CD4-positive, alpha-beta T cell treated with Interleukin-10 for 1 hour (primary cell): ENCODE measurements around the gene DLL1.
"Not testable (repeated sequence)": the region's sequence is repeated elsewhere in the genome, so short reads cannot be mapped to it uniquely, and the experiment has no call there.

Experiments
- DNase-seq: peaks from one replicate; pipeline ENCODE4 v3.0.0-alpha.2; 2020

The DLL1 gene

GRCh38 chr6:170267688-170268087 is 23.2 kb downstream of the DLL1 start:
- DNase-seq = no peak

DNA sequence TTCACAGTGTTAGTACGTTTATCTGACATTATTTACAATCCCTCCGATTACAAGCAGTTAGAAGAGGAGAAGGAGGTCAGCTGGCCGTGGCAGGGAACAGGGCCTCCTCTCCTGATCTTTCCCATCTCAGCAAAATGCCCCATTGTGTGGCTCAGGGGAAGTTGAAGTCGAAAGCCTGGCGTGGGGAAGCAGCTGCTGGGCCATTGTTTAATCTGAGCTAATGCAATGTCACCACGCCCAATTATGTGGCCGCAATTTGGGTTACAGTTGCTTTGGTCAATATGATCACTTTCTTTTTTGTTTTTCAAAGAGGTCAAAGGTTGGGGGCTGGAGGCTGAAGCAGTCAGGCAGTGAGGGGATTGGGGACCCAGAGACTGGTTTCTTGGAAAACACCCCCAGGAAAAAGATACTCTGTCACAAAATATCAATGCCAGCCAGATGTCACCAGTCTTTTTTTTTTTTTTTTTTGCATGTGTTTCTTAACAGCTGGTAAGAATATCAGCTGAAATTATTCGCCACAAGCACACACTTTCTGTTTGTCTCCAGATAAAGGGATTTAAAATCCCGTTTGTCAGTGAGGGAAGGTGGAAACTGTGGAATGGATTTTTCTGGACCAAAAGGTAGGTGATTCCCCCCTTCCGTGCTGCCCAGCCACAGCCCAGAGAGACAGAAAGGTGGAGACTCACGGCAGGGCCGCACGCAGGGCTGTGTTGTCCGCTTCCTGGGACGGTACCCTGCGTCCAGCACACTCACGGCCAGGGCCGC is 24.6 kb downstream of the DLL1 start:
- no peak for DNase-seq

DNA sequence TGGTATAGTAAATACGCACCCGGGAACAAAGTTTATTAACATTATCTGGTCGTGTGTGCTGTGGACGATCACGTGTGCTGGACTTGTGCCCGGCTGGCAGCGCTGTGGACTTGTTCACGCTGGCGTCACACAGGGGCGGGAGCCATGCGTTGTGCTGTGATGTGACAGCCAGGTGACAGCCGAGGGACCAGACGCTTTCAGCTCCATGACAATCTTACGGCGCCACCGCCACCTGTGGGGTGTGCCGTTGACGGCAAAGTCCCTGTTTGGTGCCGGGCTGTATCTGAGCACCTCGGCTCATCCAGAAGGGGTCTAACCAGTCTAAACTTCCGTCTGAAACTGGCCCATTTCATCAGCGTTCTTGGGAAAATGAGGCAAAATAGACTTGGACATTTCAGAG is 25.2 kb downstream of the DLL1 start:
- no peak for DNase-seq

DNA sequence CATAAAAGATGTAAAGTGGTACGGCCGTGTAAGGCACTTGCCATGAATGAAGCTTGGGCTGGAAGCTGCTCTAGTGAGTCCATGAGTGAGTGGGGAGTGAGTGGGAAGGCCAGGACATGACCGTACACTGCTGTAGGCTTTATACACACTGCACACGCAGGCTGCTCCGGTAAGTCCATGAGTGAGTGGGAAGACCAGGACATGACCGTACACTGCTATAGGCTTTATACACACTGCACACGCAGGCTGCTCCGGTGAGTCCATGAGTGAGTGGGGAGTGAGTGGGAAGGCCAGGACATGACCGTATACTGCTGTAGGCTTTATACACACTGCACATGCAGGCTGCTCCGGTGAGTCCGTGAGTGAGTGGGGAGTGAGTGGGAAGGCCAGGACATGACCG is 26.2 kb downstream of the DLL1 start:
- not testable (repeated sequence) for DNase-seq

DNA sequence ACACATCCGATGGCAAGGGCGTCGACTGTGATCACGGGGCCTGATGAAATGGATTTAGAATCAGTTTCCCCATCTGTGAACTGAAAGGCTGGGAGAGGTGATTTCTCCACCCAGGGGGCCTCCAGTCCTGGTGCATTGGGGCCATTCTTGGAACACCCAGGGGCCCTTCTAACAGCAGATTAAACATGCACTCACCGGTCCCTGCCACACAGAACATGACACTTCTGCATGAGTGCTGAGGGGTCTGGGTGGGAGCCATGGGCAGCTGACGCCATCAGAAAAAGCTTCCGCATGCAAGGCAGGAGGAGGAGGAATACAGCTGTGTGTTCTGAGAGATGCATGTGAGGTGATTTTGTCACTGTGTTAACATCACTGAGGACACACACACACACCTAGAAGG is 26.8 kb downstream of the DLL1 start:
- DNase-seq = no peak

GRCh38 chr6:170263410-170263809 is 27.5 kb downstream of the DLL1 start:
- DNase-seq = no peak

DNA sequence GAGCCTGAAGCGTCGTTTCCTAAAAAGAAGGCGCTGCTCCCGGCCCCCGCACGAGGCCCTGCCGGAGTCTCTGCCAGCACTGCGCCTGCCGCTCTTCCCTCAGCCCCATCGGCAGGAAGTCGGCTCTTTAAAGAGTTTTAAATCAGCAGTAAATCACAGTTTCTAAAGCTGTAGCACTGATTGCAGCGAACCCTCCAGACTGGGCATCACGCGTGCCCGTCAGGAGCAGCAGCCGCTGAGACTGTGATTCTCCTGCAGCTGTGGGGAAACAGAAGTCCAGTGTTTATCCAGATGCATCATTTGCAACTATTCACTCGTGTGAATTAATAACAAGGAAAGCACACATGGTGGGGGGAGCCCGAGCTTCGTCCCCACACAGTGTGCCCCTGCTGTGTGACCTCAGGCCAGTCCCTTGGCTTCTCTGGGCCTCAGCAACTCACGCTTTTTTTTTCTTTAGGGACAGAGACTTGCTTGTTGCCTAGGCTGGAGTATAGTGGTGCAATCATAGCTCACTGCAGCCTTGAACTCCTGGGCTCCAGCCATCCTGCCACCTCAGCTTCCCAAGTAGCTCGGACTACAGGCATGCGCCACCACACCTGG is 28.3 kb downstream of the DLL1 start:
- DNase-seq = no peak

- no peak for DNase-seq
Observed at GRCh38 chr6:170261643-170262488, 29.0 kb downstream of the DLL1 start.

- no peak for DNase-seq
Observed at GRCh38 chr6:170260686-170261085, 30.2 kb downstream of the DLL1 start.

- no peak for DNase-seq
Observed at GRCh38 chr6:170259278-170259677, 31.6 kb downstream of the DLL1 start.

GRCh38 chr6:170258407-170258806 is 32.5 kb downstream of the DLL1 start:
- DNase-seq = no peak

DNA sequence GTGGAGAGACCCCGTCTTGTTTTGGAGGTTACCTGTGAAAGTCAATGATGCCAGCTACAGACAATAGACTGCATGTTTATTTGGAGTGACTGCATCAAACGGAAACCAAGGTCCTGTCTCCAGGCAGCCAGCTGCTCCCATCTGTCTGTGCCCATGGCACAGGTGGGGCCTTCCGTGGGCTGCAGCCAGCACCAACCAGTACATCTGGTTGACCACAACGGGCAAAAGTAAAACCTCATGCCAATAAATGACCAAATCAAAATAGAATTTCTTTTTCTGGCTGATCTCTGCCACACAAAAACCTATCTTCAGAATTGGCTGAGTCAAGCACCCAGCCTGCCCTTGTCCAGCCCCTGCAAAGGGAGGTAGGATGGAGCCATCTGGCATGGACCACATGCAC is 33.5 kb downstream of the DLL1 start:
- DNase-seq = no peak

DNA sequence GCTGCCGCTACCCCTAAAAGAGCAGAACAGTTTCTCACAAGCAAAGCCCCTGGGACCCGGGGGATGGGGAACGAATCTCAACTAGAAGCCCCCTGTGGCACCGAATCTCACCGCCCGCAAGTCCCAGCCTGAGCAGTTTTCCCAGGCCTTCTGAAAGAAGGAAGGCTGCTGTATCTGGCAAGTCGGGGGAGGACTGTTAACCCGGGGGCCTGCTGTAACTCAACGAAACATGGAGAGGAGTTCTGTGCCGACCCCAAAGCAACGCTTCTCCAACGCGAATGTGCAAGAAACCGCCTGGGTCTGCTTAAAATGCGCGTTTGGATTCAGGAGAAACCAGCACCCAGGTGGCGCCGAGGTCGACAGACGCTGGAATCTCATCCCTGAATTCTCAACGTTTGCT is 34.2 kb downstream of the DLL1 start:
- DNase-seq = no peak

DNA sequence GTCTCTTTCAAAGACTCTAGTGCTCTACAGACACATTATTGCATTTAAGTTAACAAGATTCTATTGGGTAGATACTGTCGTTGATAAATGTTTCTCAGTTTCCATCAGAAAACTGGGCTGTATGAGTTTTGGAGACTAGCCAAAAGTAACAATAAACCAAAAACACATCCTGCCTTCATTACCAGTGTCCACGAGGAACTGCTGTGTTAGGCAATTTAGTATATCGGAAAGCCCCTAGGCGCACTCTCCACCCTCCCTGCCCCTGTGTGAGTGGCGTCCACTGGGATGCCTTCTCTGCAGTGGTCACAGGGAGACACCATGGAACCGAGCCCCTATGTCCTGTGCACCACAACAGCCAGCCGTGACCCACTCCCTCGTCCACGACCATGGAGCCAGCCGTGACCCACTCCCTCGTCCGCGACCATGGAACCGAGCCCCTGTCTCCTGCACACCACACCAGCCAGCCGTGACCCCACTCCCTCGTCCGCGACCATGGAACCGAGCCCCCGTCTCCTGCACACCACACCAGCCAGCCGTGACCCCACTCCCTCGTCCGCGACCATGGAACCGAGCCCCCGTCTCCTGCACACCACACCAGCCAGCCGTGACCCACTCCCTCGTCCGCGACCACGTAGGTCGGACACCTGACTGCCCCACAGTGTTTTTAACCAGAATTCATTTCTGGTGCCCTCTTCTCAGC is 35.3 kb downstream of the DLL1 start:
- DNase-seq = no peak

DNA sequence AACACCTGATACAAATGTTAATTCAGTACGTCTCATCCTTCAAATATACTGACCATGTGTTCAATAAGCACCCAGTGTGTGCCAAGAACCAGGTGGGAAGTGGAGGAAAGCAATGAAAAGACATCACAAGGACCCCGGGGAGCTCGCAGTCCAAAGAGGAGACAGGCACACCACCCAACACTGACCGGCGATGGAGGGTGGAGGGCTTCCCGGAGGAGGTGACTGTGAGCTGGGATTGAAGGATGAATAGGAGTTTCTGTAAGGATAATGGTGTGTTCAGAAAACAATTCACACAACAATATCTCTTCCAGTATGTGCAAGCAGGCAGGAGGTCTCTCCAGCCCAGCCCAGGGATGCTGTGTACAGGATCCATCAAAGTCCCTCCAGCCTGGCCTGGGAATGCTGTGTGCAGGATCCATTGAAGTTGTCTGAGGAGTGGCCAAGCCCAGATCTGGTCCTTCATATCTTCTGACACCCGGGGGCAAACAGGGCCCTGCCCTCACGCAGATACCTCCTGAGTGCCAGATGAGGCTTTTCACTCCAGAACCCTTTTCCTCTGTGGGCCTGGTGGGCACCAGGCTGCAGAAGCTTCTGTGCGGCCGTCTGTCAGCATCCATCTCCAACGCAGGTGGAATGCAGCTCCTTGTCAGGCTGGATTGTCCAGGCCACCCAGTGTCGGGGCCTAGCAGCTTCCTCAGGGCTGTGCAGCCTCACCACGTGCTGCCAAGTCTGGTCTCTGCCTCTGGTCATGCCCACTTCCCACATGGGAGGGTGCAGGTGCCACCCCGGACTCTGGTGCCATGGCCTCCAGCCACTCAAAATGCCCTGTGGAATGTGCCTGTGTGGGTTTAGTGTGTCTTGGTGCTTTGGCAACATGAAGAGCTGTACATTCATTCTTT is 36.3 kb downstream of the DLL1 start:
- DNase-seq = no peak

DNA sequence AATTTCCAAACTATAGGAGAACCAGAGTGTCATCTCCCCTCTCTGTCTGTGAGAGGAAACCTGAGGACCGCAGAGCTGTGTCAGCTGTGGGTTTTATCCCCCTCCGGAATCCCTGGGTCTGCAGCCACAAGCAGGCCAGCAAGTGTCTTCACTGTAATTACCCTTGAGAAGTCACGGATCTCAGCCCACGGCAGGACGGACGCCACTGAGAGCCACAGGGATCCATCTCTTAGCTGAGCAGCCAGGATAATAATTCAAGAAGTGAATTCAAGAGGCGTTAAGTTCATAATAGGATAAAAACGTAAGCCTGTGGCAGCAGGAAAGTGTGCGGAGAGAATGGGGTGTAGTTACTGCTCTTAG is 37.0 kb downstream of the DLL1 start:
- DNase-seq = no peak

GRCh38 chr6:170253226-170253909 is 37.5 kb downstream of the DLL1 start:
- DNase-seq = no peak

- no peak for DNase-seq
Observed at GRCh38 chr6:170251776-170252571, 38.9 kb downstream of the DLL1 start.

GRCh38 chr6:170250981-170251775 is 39.7 kb downstream of the DLL1 start:
- DNase-seq = no peak

DNA sequence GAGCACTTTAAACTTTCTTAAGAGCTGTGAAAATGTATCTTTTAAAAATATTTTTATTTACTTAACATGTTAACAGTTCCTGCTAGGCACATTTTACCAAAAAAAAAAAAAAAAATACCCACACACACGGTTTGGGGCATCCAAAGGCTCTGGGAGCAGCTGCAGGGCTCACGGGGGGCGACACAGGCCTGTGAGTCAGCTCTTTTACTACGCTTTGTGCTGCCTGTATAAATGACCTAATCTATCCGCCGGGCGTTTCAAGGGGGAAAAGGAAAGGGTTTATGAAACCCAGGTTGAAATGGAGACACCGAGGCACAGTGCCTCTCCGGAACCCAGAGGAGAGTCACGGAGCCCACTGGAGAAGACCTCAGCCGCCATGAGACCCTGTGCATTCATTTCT is 40.4 kb downstream of the DLL1 start:
- DNase-seq = no peak
